ENCODE results near the gene GPRIN2. TPM values are rescaled to one million over a fixed set of nuclear protein-coding genes. Genes with fewer than 3 reads are reported as not detected.

The GPRIN2 gene
- total RNA-seq, 4 donors from 2014 or later = 32.8 to 61.2 (median 40.4) TPM

Other genes with a start within 250 kb of the GPRIN2 start
- gene ANXA8L1, start 180.9 kb downstream of the GPRIN2 start, total RNA-seq = 100 to 1,000 TPM; 263 to 396 (median 341) TPM
- gene NPY4R, start 90.7 kb downstream of the GPRIN2 start, total RNA-seq = 1 to 10 TPM in 1 of 4 donors, under 1 TPM in 3; 0.39 to 3.8 (median 0.78) TPM
- 1 to 10 TPM in 3 of 4 donors, under 1 TPM in 1; 0.26 to 4.0 (median 2.6) TPM for gene SYT15, start 22.5 kb upstream of the GPRIN2 start, total RNA-seq